HL-60 (cell line): ENCODE measurements around the gene TBC1D22A.

Experiments
- DNase-seq, 2 experiments: peaks; one replicate each; pipeline ENCODE4 v3.0.0-alpha.2; 2010 to 2020; ENCODE audit warnings: low read depth in 1 of 2, low spot score in 1 of 2
- H3K27ac ChIP-seq: fragments of 250-450 bp; sonication (Bioruptor Pico); replicated peaks from 2 replicates; pipeline ENCODE4 v1.5.1; 2020; ENCODE audit warnings: mild to moderate bottlenecking, moderate library complexity
- H3K27me3 ChIP-seq: fragments of 250-450 bp; sonication (Bioruptor Pico); 2 replicates; pipeline ENCODE4 v1.5.1; 2021; ENCODE audit warnings: mild to moderate bottlenecking, moderate library complexity; ENCODE audit not compliant: insufficient read depth, poor library complexity, severe bottlenecking
- H3K4me3 ChIP-seq: replicated peaks from 2 replicates; pipeline ENCODE4 v1.5.1; 2011; ENCODE audit warnings: mild to moderate bottlenecking, control low read depth, low read length; ENCODE audit not compliant: insufficient read depth
- GABPA ChIP-seq: IDR thresholded peaks from 2 replicates; pipeline ENCODE4 v1.6.1; 2012; ENCODE audit warnings: low read depth
- POLR2AphosphoS5 ChIP-seq: IDR thresholded peaks from 2 replicates; pipeline ENCODE4 v1.6.1; 2012; ENCODE audit warnings: low read depth
- SPI1 ChIP-seq: IDR thresholded peaks from 2 replicates; pipeline ENCODE4 v1.6.1; 2012; ENCODE audit warnings: low read depth, mild to moderate bottlenecking, borderline replicate concordance
- long read RNA-seq: library from polyadenylated mRNA; unstranded; transcript quantifications from one replicate; pipeline ENCODE4 v2.0.0, GENCODE V29; 2020
- TF ChIP-seq, protein P1 (sequence below): IDR thresholded peaks from 2 replicates; pipeline ENCODE4 v1.6.1; 2012; ENCODE audit warnings: low read depth; ENCODE audit not compliant: insufficient replicate concordance
- TF ChIP-seq, protein P2 (sequence below): IDR thresholded peaks from one replicate; pipeline ENCODE4 v1.5.1; 2011; ENCODE audit warnings: low read length, control low read depth, inconsistent platforms; ENCODE audit not compliant: insufficient read depth

The TBC1D22A gene
- long read RNA-seq, transcript TBC1D22A-201 (13 exons, 3,787 nt) = major isoform, 36 of 65 reads
- long read RNA-seq, partial matches to known transcripts = 11 of 65 reads
- long read RNA-seq, other reads (novel, unspliced or antisense) = 17 of 65 reads

DNA sequence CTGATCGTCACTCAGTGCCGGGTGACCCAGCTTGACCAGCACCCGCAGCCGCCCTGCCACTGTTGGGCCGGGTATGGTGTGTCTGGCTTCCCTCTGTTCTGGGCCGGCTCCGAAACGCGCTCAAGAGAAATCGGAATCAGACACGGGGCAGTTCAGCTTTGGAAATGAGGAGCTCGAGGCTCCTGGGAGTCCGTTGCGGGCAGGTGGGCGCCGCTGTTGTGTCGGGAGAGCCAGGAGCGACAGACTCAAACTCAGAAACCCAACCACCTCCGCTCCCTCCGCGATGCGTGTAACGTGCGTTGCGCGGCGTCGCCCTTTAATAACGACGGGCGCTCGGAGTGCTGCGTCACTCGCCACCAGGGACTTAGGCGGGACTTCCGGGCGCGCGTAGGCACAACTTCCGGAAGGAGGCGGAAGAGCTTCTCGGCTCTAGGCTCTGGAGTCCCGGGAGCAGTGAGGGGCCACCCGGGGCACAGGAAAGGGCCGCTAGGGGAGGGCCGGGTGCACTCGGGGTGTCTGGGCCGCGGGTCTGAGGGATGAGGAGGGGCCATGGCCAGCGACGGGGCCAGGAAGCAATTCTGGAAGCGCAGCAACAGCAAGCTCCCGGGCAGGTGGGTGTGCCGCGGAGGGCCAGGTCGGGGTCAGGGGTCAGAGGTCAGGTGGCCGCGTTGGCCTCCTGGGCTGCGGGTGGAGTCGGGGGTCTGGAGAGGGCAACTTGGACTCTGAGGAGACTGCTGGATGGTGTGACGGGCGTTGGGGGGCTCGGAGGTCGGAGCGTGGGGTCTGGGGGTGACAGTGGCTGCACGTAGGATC, at the start of gene TBC1D22A:
Gene TBC1D22A (plus strand): TSS at position 413 of the 813 bp plus-strand sequence. CDS start 137 bp downstream, at position 550.
- TF ChIP-seq POLR2AphosphoS5 (peak; percentile 97), GABPA (peak; percentile 96), SPI1 (no peak)
- TF ChIP-seq, protein P1, sequence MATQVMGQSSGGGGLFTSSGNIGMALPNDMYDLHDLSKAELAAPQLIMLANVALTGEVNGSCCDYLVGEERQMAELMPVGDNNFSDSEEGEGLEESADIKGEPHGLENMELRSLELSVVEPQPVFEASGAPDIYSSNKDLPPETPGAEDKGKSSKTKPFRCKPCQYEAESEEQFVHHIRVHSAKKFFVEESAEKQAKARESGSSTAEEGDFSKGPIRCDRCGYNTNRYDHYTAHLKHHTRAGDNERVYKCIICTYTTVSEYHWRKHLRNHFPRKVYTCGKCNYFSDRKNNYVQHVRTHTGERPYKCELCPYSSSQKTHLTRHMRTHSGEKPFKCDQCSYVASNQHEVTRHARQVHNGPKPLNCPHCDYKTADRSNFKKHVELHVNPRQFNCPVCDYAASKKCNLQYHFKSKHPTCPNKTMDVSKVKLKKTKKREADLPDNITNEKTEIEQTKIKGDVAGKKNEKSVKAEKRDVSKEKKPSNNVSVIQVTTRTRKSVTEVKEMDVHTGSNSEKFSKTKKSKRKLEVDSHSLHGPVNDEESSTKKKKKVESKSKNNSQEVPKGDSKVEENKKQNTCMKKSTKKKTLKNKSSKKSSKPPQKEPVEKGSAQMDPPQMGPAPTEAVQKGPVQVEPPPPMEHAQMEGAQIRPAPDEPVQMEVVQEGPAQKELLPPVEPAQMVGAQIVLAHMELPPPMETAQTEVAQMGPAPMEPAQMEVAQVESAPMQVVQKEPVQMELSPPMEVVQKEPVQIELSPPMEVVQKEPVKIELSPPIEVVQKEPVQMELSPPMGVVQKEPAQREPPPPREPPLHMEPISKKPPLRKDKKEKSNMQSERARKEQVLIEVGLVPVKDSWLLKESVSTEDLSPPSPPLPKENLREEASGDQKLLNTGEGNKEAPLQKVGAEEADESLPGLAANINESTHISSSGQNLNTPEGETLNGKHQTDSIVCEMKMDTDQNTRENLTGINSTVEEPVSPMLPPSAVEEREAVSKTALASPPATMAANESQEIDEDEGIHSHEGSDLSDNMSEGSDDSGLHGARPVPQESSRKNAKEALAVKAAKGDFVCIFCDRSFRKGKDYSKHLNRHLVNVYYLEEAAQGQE = peak; percentile 60
- TF ChIP-seq, protein P2, sequence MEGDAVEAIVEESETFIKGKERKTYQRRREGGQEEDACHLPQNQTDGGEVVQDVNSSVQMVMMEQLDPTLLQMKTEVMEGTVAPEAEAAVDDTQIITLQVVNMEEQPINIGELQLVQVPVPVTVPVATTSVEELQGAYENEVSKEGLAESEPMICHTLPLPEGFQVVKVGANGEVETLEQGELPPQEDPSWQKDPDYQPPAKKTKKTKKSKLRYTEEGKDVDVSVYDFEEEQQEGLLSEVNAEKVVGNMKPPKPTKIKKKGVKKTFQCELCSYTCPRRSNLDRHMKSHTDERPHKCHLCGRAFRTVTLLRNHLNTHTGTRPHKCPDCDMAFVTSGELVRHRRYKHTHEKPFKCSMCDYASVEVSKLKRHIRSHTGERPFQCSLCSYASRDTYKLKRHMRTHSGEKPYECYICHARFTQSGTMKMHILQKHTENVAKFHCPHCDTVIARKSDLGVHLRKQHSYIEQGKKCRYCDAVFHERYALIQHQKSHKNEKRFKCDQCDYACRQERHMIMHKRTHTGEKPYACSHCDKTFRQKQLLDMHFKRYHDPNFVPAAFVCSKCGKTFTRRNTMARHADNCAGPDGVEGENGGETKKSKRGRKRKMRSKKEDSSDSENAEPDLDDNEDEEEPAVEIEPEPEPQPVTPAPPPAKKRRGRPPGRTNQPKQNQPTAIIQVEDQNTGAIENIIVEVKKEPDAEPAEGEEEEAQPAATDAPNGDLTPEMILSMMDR = no peak
- Histone ChIP-seq H3K4me3 (peak within 1 kb of the TSS; percentile 92), H3K27me3 (no peaks in the 10 kb centered on the region), H3K27ac (peak within 1 kb of the TSS; percentile 88)
- DNase-seq = peak; percentile 93 to 95

DNA sequence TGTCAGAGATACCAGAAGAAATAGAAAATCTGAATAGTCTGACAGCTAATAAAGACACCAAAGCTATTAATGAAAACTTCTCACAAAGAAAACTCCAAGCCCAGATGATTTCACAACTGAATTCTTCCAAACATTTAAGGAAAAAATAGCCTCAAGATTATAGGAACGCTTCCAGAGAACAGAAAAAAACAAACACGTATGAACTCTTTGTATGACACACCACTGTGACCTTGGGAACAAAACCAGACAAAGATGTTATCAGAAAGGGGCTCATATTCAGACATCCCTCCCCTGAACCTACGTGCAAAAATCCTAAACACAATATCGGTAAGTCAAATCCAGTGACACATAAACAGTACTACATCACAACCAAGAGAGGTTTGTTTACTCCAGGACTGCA, 47.9 kb upstream of the TBC1D22A start:
- TF ChIP-seq SPI1 (no peak), GABPA (no peak), POLR2AphosphoS5 (no peak)
- TF ChIP-seq, protein P1 = no peak
- TF ChIP-seq, protein P2 = no peak
- Histone ChIP-seq H3K27ac (no peak overlapping the region), H3K27me3 (no peaks in the 10 kb centered on the region), H3K4me3 (no peak overlapping the region)
- DNase-seq = no peak

GRCh38 chr22:46719921-46720320, 42.5 kb upstream of the TBC1D22A start:
- TF ChIP-seq GABPA (no peak), POLR2AphosphoS5 (no peak), SPI1 (no peak)
- TF ChIP-seq, protein P2 = no peak
- TF ChIP-seq, protein P1 = no peak
- no peak overlapping the region for H3K4me3 ChIP-seq
- no peak for DNase-seq
- H3K27me3 ChIP-seq = no peaks in the 10 kb centered on the region
- H3K27ac ChIP-seq = no peak overlapping the region
